Fibroblast of lung (primary cell): Measurements from ENCODE around the gene DLG3. TPM values are rescaled to one million over a fixed set of nuclear protein-coding genes. Genes with fewer than 3 reads are reported as not detected.

ENCODE experiments used
- DNase-seq, 2 donors: peaks; one replicate each; pipeline versions ENCODE4 v3.0.0 to v3.0.0-alpha.2; 2010; ENCODE audit warnings: low read depth in 2 of 2
- H2AFZ ChIP-seq: 2 replicates; pipeline ENCODE4 v1.5.1; 2012; ENCODE audit warnings: low read length, control low read depth, inconsistent platforms
- H3K27ac ChIP-seq: 2 replicates; pipeline ENCODE4 v1.5.1; 2011; ENCODE audit warnings: low read length, control low read depth; ENCODE audit not compliant: insufficient read depth
- H3K27me3 ChIP-seq: 2 replicates; pipeline ENCODE4 v1.5.1; 2011; ENCODE audit warnings: mild to moderate bottlenecking, low read length; ENCODE audit not compliant: control insufficient read depth, insufficient read depth
- H3K36me3 ChIP-seq: 2 replicates; pipeline ENCODE4 v1.5.1; 2011; ENCODE audit warnings: low read length; ENCODE audit not compliant: control insufficient read depth, insufficient read depth
- H3K4me1 ChIP-seq: 2 replicates; pipeline ENCODE4 v1.5.1; 2011; ENCODE audit warnings: low read length; ENCODE audit not compliant: control insufficient read depth, insufficient read depth; ENCODE audit errors: extremely low read depth
- H3K4me2 ChIP-seq: 2 replicates; pipeline ENCODE4 v1.5.1; 2011; ENCODE audit warnings: low read length, control low read depth; ENCODE audit not compliant: insufficient read depth; ENCODE audit errors: extremely low read depth
- H3K4me3 ChIP-seq, 4 experiments: fragments of 200-600 bp in 1 of 4; sonication (generic) in 1 of 4; replicated peaks in 1 of 4; 2 replicates each; pipeline ENCODE4 v1.5.1; 2011 to 2016; ENCODE audit warnings: low read length in 4 of 4, low read depth in 3 of 4, mild to moderate bottlenecking in 3 of 4, control low read depth in 2 of 4, inconsistent platforms in 1 of 4, mixed read lengths in 1 of 4; ENCODE audit not compliant: insufficient read depth in 1 of 4; ENCODE audit errors: control extremely low read depth in 1 of 4
- H3K79me2 ChIP-seq: 2 replicates; pipeline ENCODE4 v1.5.1; 2012; ENCODE audit warnings: mild to moderate bottlenecking, low read length, inconsistent platforms; ENCODE audit not compliant: control insufficient read depth, insufficient read depth
- H3K9ac ChIP-seq: 2 replicates; pipeline ENCODE4 v1.5.1; 2011; ENCODE audit warnings: mild to moderate bottlenecking, low read length, control low read depth; ENCODE audit not compliant: insufficient read depth
- H3K9me3 ChIP-seq: 2 replicates; pipeline ENCODE4 v1.5.1; 2012; ENCODE audit warnings: low read depth, low read length; ENCODE audit not compliant: control insufficient read depth, insufficient read depth
- H4K20me1 ChIP-seq: 2 replicates; pipeline ENCODE4 v1.5.1; 2011; ENCODE audit warnings: low read length; ENCODE audit not compliant: control insufficient read depth, insufficient read depth; ENCODE audit errors: extremely low read depth
- EZH2 ChIP-seq: IDR thresholded peaks from 2 replicates; pipeline ENCODE4 v1.5.1; 2012; ENCODE audit warnings: low read length, control low read depth, mild to moderate bottlenecking; ENCODE audit errors: missing control alignments
- polyA plus RNA-seq, 2 donors: library from polyadenylated mRNA; depleted of rRNA in 1 of 2; stranded (reverse) in 1 of 2; unstranded in 1 of 2; fragments of >200 nt; gene quantifications; 2 replicates each; pipeline ENCODE4 v1.2.1, GENCODE V29; 2011 to 2012; ENCODE audit warnings: missing spikeins in 1 of 2
- total RNA-seq: library from RNA; depleted of rRNA; stranded (reverse); fragments of >200 nt; gene quantifications from 2 replicates; pipeline ENCODE4 v1.2.1, GENCODE V29; 2014
- TF ChIP-seq, protein P1 (sequence below), 2 donors: IDR thresholded peaks in 1 of 2; conservative IDR thresholded peaks in 1 of 2; 1 replicate in 1 of 2; 2 replicates in 1 of 2; pipeline ENCODE4 v1.5.1; 2011 to 2012; ENCODE audit warnings: low read length in 2 of 2, control low read depth in 1 of 2, inconsistent platforms in 1 of 2, low read depth in 1 of 2, mild to moderate bottlenecking in 1 of 2

The DLG3 gene
- total and polyA plus RNA-seq, 2 donors (not counting 1 experiment from before 2014, with no cell fraction given): 21.0 to 24.6 TPM

- no peaks in the 10 kb centered on the region for H3K4me1 ChIP-seq
- H3K36me3 ChIP-seq: no peaks in the 10 kb centered on the region
- H3K4me3 ChIP-seq: no peak overlapping the region
- no peak overlapping the region for H3K9ac ChIP-seq
- no peak overlapping the region for H3K4me2 ChIP-seq
- no peaks in the 10 kb centered on the region for H3K27me3 ChIP-seq
- no peak overlapping the region for H3K27ac ChIP-seq
- no peaks in the 10 kb centered on the region for H4K20me1 ChIP-seq
- DNase-seq: no peak
- no peaks in the 10 kb centered on the region for H3K79me2 ChIP-seq
- no peaks in the 10 kb centered on the region for H3K9me3 ChIP-seq
- no peak for TF ChIP-seq EZH2
- TF ChIP-seq, protein P1, sequence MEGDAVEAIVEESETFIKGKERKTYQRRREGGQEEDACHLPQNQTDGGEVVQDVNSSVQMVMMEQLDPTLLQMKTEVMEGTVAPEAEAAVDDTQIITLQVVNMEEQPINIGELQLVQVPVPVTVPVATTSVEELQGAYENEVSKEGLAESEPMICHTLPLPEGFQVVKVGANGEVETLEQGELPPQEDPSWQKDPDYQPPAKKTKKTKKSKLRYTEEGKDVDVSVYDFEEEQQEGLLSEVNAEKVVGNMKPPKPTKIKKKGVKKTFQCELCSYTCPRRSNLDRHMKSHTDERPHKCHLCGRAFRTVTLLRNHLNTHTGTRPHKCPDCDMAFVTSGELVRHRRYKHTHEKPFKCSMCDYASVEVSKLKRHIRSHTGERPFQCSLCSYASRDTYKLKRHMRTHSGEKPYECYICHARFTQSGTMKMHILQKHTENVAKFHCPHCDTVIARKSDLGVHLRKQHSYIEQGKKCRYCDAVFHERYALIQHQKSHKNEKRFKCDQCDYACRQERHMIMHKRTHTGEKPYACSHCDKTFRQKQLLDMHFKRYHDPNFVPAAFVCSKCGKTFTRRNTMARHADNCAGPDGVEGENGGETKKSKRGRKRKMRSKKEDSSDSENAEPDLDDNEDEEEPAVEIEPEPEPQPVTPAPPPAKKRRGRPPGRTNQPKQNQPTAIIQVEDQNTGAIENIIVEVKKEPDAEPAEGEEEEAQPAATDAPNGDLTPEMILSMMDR (conservative IDR thresholded peaks at IDR 0.05 in 1 of 2, IDR thresholded peaks at IDR 0.05 in 1 of 2; ENCODE audit: low read depth in 1 of 2, low read length in 2 of 2): no peak
- H2AFZ ChIP-seq: no peak overlapping the region
Measured at GRCh38 chrX:70553516-70553915, 108.9 kb downstream of the DLG3 start.

DNA sequence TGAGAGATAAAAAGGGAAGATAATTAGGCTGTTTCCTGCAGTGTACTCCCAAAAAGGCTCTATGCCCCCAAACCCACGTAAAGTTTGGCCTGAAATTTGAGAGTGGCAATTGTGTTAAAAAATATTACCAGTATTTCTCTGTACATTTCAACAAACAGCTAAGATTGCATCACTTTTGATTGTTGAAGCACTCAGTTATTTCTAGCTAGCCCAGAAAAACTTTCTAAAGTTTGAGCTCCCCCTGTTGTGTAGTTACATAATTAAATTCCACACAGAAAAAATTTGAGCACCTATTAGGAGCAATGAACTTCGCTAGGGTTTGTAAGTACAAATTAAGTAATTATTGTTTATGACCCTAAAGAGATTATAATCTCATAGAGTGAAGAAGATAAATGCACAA is 109.4 kb downstream of the DLG3 start:
- no peaks in the 10 kb centered on the region for H3K27me3 ChIP-seq
- H3K4me1 ChIP-seq: no peaks in the 10 kb centered on the region
- H3K4me3 ChIP-seq: no peak overlapping the region
- no peaks in the 10 kb centered on the region for H3K9me3 ChIP-seq
- peak; percentile 6 to 64 for DNase-seq
- H3K9ac ChIP-seq: no peak overlapping the region
- H3K27ac ChIP-seq: no peak overlapping the region
- TF ChIP-seq, protein P1 (conservative IDR thresholded peaks at IDR 0.05 in 1 of 2, IDR thresholded peaks at IDR 0.05 in 1 of 2; ENCODE audit: low read depth in 1 of 2, low read length in 2 of 2): peak in 1 of 2 donors; percentile 24
- no peak for TF ChIP-seq EZH2
- no peaks in the 10 kb centered on the region for H3K36me3 ChIP-seq
- no peaks in the 10 kb centered on the region for H3K79me2 ChIP-seq
- H2AFZ ChIP-seq: no peak overlapping the region
- no peaks in the 10 kb centered on the region for H4K20me1 ChIP-seq
- no peak overlapping the region for H3K4me2 ChIP-seq

GRCh38 chrX:70554523-70554922 is 109.9 kb downstream of the DLG3 start:
- TF ChIP-seq, protein P1 (conservative IDR thresholded peaks at IDR 0.05 in 1 of 2, IDR thresholded peaks at IDR 0.05 in 1 of 2; ENCODE audit: low read depth in 1 of 2, low read length in 2 of 2): no peak
- TF ChIP-seq EZH2: no peak
- Histone ChIP-seq H3K4me1 (no peaks in the 10 kb centered on the region), H3K27me3 (no peaks in the 10 kb centered on the region), H3K9me3 (no peaks in the 10 kb centered on the region), H3K36me3 (no peaks in the 10 kb centered on the region), H3K4me2 (no peak overlapping the region), H3K27ac (no peak overlapping the region), H3K79me2 (no peaks in the 10 kb centered on the region), H2AFZ (no peak overlapping the region), H3K9ac (no peak overlapping the region), H3K4me3 (no peak overlapping the region), H4K20me1 (no peaks in the 10 kb centered on the region)
- DNase-seq: peak; percentile 3 to 45
